Fibroblast of lung (primary cell): ENCODE measurements around the gene TMTC2. TPM values are rescaled to one million over a fixed set of nuclear protein-coding genes. Genes with fewer than 3 reads are reported as not detected.

Experiments
- DNase-seq, 2 donors: peaks; one replicate each; pipeline versions ENCODE4 v3.0.0 to v3.0.0-alpha.2; 2010; ENCODE audit warnings: low read depth in 2 of 2
- H2AFZ ChIP-seq: 2 replicates; pipeline ENCODE4 v1.5.1; 2012; ENCODE audit warnings: low read length, control low read depth, inconsistent platforms
- H3K27ac ChIP-seq: 2 replicates; pipeline ENCODE4 v1.5.1; 2011; ENCODE audit warnings: low read length, control low read depth; ENCODE audit not compliant: insufficient read depth
- H3K27me3 ChIP-seq: 2 replicates; pipeline ENCODE4 v1.5.1; 2011; ENCODE audit warnings: mild to moderate bottlenecking, low read length; ENCODE audit not compliant: control insufficient read depth, insufficient read depth
- H3K36me3 ChIP-seq: 2 replicates; pipeline ENCODE4 v1.5.1; 2011; ENCODE audit warnings: low read length; ENCODE audit not compliant: control insufficient read depth, insufficient read depth
- H3K4me1 ChIP-seq: 2 replicates; pipeline ENCODE4 v1.5.1; 2011; ENCODE audit warnings: low read length; ENCODE audit not compliant: control insufficient read depth, insufficient read depth; ENCODE audit errors: extremely low read depth
- H3K4me2 ChIP-seq: 2 replicates; pipeline ENCODE4 v1.5.1; 2011; ENCODE audit warnings: low read length, control low read depth; ENCODE audit not compliant: insufficient read depth; ENCODE audit errors: extremely low read depth
- H3K4me3 ChIP-seq, 4 experiments: fragments of 200-600 bp in 1 of 4; sonication (generic) in 1 of 4; replicated peaks in 1 of 4; 2 replicates each; pipeline ENCODE4 v1.5.1; 2011 to 2016; ENCODE audit warnings: low read length in 4 of 4, low read depth in 3 of 4, mild to moderate bottlenecking in 3 of 4, control low read depth in 2 of 4, inconsistent platforms in 1 of 4, mixed read lengths in 1 of 4; ENCODE audit not compliant: insufficient read depth in 1 of 4; ENCODE audit errors: control extremely low read depth in 1 of 4
- H3K79me2 ChIP-seq: 2 replicates; pipeline ENCODE4 v1.5.1; 2012; ENCODE audit warnings: mild to moderate bottlenecking, low read length, inconsistent platforms; ENCODE audit not compliant: control insufficient read depth, insufficient read depth
- H3K9ac ChIP-seq: 2 replicates; pipeline ENCODE4 v1.5.1; 2011; ENCODE audit warnings: mild to moderate bottlenecking, low read length, control low read depth; ENCODE audit not compliant: insufficient read depth
- H3K9me3 ChIP-seq: 2 replicates; pipeline ENCODE4 v1.5.1; 2012; ENCODE audit warnings: low read depth, low read length; ENCODE audit not compliant: control insufficient read depth, insufficient read depth
- H4K20me1 ChIP-seq: 2 replicates; pipeline ENCODE4 v1.5.1; 2011; ENCODE audit warnings: low read length; ENCODE audit not compliant: control insufficient read depth, insufficient read depth; ENCODE audit errors: extremely low read depth
- CTCF ChIP-seq, 2 donors: IDR thresholded peaks in 1 of 2; conservative IDR thresholded peaks in 1 of 2; 1 replicate in 1 of 2; 2 replicates in 1 of 2; pipeline ENCODE4 v1.5.1; 2011 to 2012; ENCODE audit warnings: low read length in 2 of 2, control low read depth in 1 of 2, inconsistent platforms in 1 of 2, low read depth in 1 of 2, mild to moderate bottlenecking in 1 of 2
- EZH2 ChIP-seq: IDR thresholded peaks from 2 replicates; pipeline ENCODE4 v1.5.1; 2012; ENCODE audit warnings: low read length, control low read depth, mild to moderate bottlenecking; ENCODE audit errors: missing control alignments
- polyA plus RNA-seq, 2 donors: library from polyadenylated mRNA; depleted of rRNA in 1 of 2; stranded (reverse) in 1 of 2; unstranded in 1 of 2; fragments of >200 nt; gene quantifications; 2 replicates each; pipeline ENCODE4 v1.2.1, GENCODE V29; 2011 to 2012; ENCODE audit warnings: missing spikeins in 1 of 2
- total RNA-seq: library from RNA; depleted of rRNA; stranded (reverse); fragments of >200 nt; gene quantifications from 2 replicates; pipeline ENCODE4 v1.2.1, GENCODE V29; 2014

Gene TMTC2
- total and polyA plus RNA-seq, 2 donors (not counting 1 experiment from before 2014, with no cell fraction given) = 3.5 to 9.7 TPM

GRCh38 chr12:82893896-82894295, 207.2 kb downstream of the TMTC2 start:
- Histone ChIP-seq H3K4me1 (no peaks in the 10 kb centered on the region), H4K20me1 (no peaks in the 10 kb centered on the region), H3K27me3 (no peaks in the 10 kb centered on the region), H3K36me3 (no peaks in the 10 kb centered on the region), H3K79me2 (no peaks in the 10 kb centered on the region), H3K9ac (no peak overlapping the region), H3K9me3 (no peaks in the 10 kb centered on the region), H3K27ac (no peak overlapping the region), H3K4me3 (no peak overlapping the region), H3K4me2 (no peak overlapping the region), H2AFZ (no peak overlapping the region)
- DNase-seq = no peak
- no peak for TF ChIP-seq CTCF (conservative IDR thresholded peaks at IDR 0.05 in 1 of 2, IDR thresholded peaks at IDR 0.05 in 1 of 2; ENCODE audit: low read depth in 1 of 2, low read length in 2 of 2)

GRCh38 chr12:82896277-82896676, 209.6 kb downstream of the TMTC2 start:
- no peak overlapping the region for H3K9ac ChIP-seq
- H3K9me3 ChIP-seq = no peaks in the 10 kb centered on the region
- TF ChIP-seq EZH2 (no peak), CTCF (conservative IDR thresholded peaks at IDR 0.05 in 1 of 2, IDR thresholded peaks at IDR 0.05 in 1 of 2; ENCODE audit: low read depth in 1 of 2, low read length in 2 of 2) (no peak)
- H4K20me1 ChIP-seq = no peaks in the 10 kb centered on the region
- no peak overlapping the region for H3K27ac ChIP-seq
- no peak for DNase-seq
- no peak overlapping the region for H3K4me2 ChIP-seq
- H3K4me1 ChIP-seq = no peaks in the 10 kb centered on the region
- no peak overlapping the region for H3K4me3 ChIP-seq
- H2AFZ ChIP-seq = no peak overlapping the region
- no peaks in the 10 kb centered on the region for H3K27me3 ChIP-seq
- no peaks in the 10 kb centered on the region for H3K36me3 ChIP-seq
- H3K79me2 ChIP-seq = no peaks in the 10 kb centered on the region

GRCh38 chr12:82896979-82897378, 210.3 kb downstream of the TMTC2 start:
- Histone ChIP-seq H3K4me3 (no peak overlapping the region), H3K9me3 (no peaks in the 10 kb centered on the region), H3K27ac (no peak overlapping the region), H2AFZ (no peak overlapping the region), H3K4me2 (no peak overlapping the region), H3K36me3 (no peaks in the 10 kb centered on the region), H3K9ac (no peak overlapping the region), H3K79me2 (no peaks in the 10 kb centered on the region), H3K27me3 (no peaks in the 10 kb centered on the region), H4K20me1 (no peaks in the 10 kb centered on the region), H3K4me1 (no peaks in the 10 kb centered on the region)
- peak in 1 of 2 donors; percentile 68 for DNase-seq
- TF ChIP-seq EZH2 (no peak), CTCF (conservative IDR thresholded peaks at IDR 0.05 in 1 of 2, IDR thresholded peaks at IDR 0.05 in 1 of 2; ENCODE audit: low read depth in 1 of 2, low read length in 2 of 2) (no peak)
